ENCODE results near the gene LRMDA. TPM values are rescaled to one million over a fixed set of nuclear protein-coding genes. Genes with fewer than 3 reads are reported as not detected.

Gene LRMDA
- total RNA-seq, 4 donors from 2014 or later, result 7.3 to 20.1 (median 8.4) TPM

DNA sequence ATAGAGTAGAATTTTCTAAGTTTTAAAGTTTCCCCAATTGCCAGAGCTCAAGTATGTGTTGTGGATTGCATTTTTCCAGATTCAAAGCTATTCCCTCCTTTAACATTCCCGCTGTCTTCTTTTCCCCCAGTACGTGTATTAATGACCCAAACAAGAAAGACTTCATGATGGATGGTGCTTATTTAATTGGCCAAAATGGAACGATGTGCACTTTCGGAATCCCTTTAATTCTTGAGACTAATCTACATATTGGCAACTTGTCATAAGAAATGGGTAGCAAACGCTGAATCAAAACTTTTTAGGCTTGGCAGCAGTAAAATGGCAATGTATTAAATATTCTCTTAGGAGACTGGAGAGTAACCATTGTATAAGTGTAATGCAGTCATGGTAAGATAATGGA lies 753.2 kb downstream of the LRMDA start:
- WGBS, 2 donors (ENCODE audit: low coverage in 1 of 2), result 90 to 97% methylated on average over 5 of the region's 5 CpGs
- Histone ChIP-seq H3K9me3 (no peaks in the 10 kb centered on the region), H3K36me3 (no peaks in the 10 kb centered on the region), H3K4me1 (peaks cover 0 to 29% (median 0%) of the 10 kb centered on the region in 3 donors), H3K27me3 (no peaks in the 10 kb centered on the region), H3K27ac (no peak overlapping the region), H3K4me3 (no peak overlapping the region)
- ATAC-seq, result no peak
- no peak for TF ChIP-seq CTCF (IDR thresholded peaks at IDR 0.05)
- no peak for TF ChIP-seq POLR2AphosphoS5 (IDR thresholded peaks at IDR 0.05)
- no peak for TF ChIP-seq POLR2A (IDR thresholded peaks at IDR 0.05)

DNA sequence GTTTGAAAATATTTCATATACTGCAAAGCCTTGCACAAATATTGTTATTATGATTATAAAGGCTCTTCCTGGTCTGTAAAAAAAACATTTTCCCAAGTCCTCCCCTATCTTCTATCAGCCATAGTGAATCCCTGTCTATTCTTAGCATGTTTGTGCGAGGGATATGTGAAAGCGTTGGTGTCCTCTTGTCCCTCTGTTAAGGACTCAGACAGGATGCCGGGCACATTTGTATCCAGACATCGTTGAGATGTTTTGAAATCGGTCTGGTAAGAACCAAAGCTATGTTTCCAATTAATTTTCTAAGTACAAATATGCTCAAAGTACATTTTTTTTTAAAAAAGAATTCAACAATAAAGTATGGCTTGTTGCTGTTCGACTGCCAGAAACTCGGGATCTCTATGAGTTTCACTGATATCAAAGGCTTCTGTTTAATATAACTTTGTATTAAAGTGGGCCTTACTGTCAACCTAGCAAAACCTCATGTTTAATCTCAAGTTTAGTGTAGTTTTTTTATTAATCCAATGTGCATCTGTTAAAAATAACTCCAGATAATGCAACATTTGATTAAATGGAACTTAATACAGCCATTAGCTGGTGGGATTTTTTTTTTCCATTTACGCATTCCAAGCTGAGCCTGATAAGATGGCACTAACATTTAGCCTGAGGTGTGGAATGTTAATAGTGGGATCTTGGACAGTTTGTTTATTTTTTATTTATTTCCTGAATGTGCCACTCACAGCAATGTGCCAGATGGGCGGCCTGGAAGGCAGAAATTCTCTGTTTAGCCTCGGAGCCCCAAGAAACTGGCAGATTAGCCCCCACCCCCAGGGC lies 754.3 kb downstream of the LRMDA start:
- Histone ChIP-seq H3K27me3 (no peaks in the 10 kb centered on the region), H3K36me3 (no peaks in the 10 kb centered on the region), H3K27ac (no peak overlapping the region), H3K4me1 (peaks cover 0 to 35% (median 0%) of the 10 kb centered on the region in 3 donors), H3K9me3 (no peaks in the 10 kb centered on the region), H3K4me3 (no peak overlapping the region)
- 36 to 76% methylated on average over 9 to 10 of the region's 10 CpGs for WGBS, 2 donors (ENCODE audit: low coverage in 1 of 2)
- no peak for ATAC-seq
- TF ChIP-seq CTCF (IDR thresholded peaks at IDR 0.05), result no peak
- TF ChIP-seq POLR2AphosphoS5 (IDR thresholded peaks at IDR 0.05), result no peak
- no peak for TF ChIP-seq EP300 (IDR thresholded peaks at IDR 0.05)
- no peak for TF ChIP-seq POLR2A (IDR thresholded peaks at IDR 0.05)

- H3K27ac ChIP-seq, result no peak overlapping the region
- WGBS, 2 donors (ENCODE audit: low coverage in 1 of 2), result 65 to 73% methylated on average over 3 of the region's 3 CpGs
- H3K27me3 ChIP-seq, result no peaks in the 10 kb centered on the region
- ATAC-seq, result no peak
- H3K36me3 ChIP-seq, result no peaks in the 10 kb centered on the region
- no peaks in the 10 kb centered on the region for H3K9me3 ChIP-seq
- H3K4me1 ChIP-seq, result peaks cover 0 to 48% (median 0%) of the 10 kb centered on the region in 3 donors
- H3K4me3 ChIP-seq, result no peak overlapping the region
- no peak for TF ChIP-seq POLR2A (IDR thresholded peaks at IDR 0.05)
- no peak for TF ChIP-seq EP300 (IDR thresholded peaks at IDR 0.05)
- no peak for TF ChIP-seq POLR2AphosphoS5 (IDR thresholded peaks at IDR 0.05)
- TF ChIP-seq CTCF (IDR thresholded peaks at IDR 0.05), result no peak
Measured at GRCh38 chr10:76188216-76188615, 756.8 kb downstream of the LRMDA start.

DNA sequence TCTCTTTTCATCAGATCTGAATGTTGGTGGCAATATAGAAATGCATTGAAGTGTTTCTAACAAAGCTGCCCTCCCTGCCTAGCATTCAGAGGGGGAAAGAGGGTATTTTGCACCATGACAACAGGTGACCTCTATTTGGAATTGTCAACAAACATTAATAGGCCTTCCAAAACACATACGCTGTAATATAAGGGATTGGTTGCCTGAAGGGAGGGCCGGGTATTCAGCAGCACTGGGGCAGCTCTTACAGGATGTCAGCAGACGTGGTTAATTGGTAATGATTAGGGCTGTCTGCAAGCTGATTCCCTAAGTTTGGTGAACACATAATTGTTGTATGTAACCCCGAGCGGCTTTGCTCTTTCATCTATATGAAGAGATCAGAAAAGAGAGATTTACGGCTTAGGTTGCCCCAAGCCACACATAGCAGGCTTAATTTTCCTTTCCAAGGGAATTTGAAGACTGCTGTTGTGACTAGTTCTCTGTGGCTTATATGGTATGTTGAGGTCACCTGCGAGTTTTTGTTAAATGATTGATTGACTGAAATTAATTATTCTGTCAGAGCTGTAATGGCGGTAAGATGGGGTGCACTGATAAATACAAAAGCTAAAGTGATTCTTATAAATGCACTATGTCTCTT lies 759.3 kb downstream of the LRMDA start:
- TF ChIP-seq POLR2AphosphoS5 (IDR thresholded peaks at IDR 0.05), result no peak
- Histone ChIP-seq H3K4me1 (peaks cover 0 to 43% (median 0%) of the 10 kb centered on the region in 3 donors), H3K9me3 (no peaks in the 10 kb centered on the region), H3K36me3 (no peaks in the 10 kb centered on the region), H3K27ac (no peak overlapping the region), H3K27me3 (no peaks in the 10 kb centered on the region), H3K4me3 (no peak overlapping the region)
- no peak for ATAC-seq
- WGBS, 2 donors (ENCODE audit: low coverage in 1 of 2), result 86 to 91% methylated on average over 5 to 8 of the region's 8 CpGs

- Histone ChIP-seq H3K27ac (no peak overlapping the region), H3K4me1 (peaks cover 0 to 43% (median 0%) of the 10 kb centered on the region in 3 donors), H3K4me3 (no peak overlapping the region), H3K27me3 (no peaks in the 10 kb centered on the region), H3K9me3 (no peaks in the 10 kb centered on the region), H3K36me3 (no peaks in the 10 kb centered on the region)
- no peak for ATAC-seq
- TF ChIP-seq CTCF (IDR thresholded peaks at IDR 0.05), result no peak
- no peak for TF ChIP-seq EP300 (IDR thresholded peaks at IDR 0.05)
- WGBS, 2 donors (ENCODE audit: low coverage in 1 of 2), result 93 to 100% methylated on average over 1 of the region's 1 CpG
Measured at GRCh38 chr10:76191336-76191735, 759.9 kb downstream of the LRMDA start.
